Putamen (tissue), 1 donor: ENCODE results near the gene TMEM174.

Source experiments
- DNase-seq: peaks from one replicate; pipeline ENCODE4 v3.0.0-alpha.2; 2016; ENCODE audit warnings: low spot score

The TMEM174 gene

GRCh38 chr5:73172951-73173350 lies at the start of gene TMEM174:
Gene TMEM174, plus strand, starts transcription at chr5:73173193. Its CDS starts 51 bp downstream, at chr5:73173244.
- no peak for DNase-seq

GRCh38 chr5:73125289-73125688 lies 47.7 kb upstream of the TMEM174 start:
- no peak for DNase-seq

GRCh38 chr5:73126381-73126780 lies 46.6 kb upstream of the TMEM174 start:
- peak; percentile 84 for DNase-seq

- no peak for DNase-seq
Measured at GRCh38 chr5:73126957-73127356, 46.0 kb upstream of the TMEM174 start.

GRCh38 chr5:73129143-73129542 lies 43.9 kb upstream of the TMEM174 start:
- DNase-seq, result no peak

- DNase-seq, result no peak
Measured at GRCh38 chr5:73130811-73131210, 42.2 kb upstream of the TMEM174 start.

- DNase-seq, result no peak
Measured at GRCh38 chr5:73131711-73132425, 41.1 kb upstream of the TMEM174 start.

- DNase-seq, result no peak
Measured at GRCh38 chr5:73132759-73133158, 40.2 kb upstream of the TMEM174 start.

GRCh38 chr5:73135021-73135420 lies 38.0 kb upstream of the TMEM174 start:
- no peak for DNase-seq

- DNase-seq, result no peak
Measured at GRCh38 chr5:73135429-73136054, 37.5 kb upstream of the TMEM174 start.

GRCh38 chr5:73136055-73136562 lies 36.9 kb upstream of the TMEM174 start:
- no peak for DNase-seq

GRCh38 chr5:73137563-73138530 lies 35.1 kb upstream of the TMEM174 start:
- no peak for DNase-seq

GRCh38 chr5:73139485-73139884 lies 33.5 kb upstream of the TMEM174 start:
- DNase-seq, result no peak

GRCh38 chr5:73140801-73141200 lies 32.2 kb upstream of the TMEM174 start:
- DNase-seq, result no peak

- DNase-seq, result no peak
Measured at GRCh38 chr5:73142035-73142434, 31.0 kb upstream of the TMEM174 start.

GRCh38 chr5:73143716-73144115 lies 29.3 kb upstream of the TMEM174 start:
- no peak for DNase-seq

GRCh38 chr5:73149540-73149939 lies 23.5 kb upstream of the TMEM174 start:
- DNase-seq, result no peak

GRCh38 chr5:73150876-73151275 lies 22.1 kb upstream of the TMEM174 start:
- DNase-seq, result no peak

- DNase-seq, result no peak
Measured at GRCh38 chr5:73151766-73152410, 21.1 kb upstream of the TMEM174 start.

GRCh38 chr5:73152411-73153388 lies 20.3 kb upstream of the TMEM174 start:
- DNase-seq, result no peak

GRCh38 chr5:73153513-73153912 lies 19.5 kb upstream of the TMEM174 start:
- no peak for DNase-seq
